Tibial nerve (tissue), 4 donors: ENCODE data around the gene BORCS6.

Source experiments
- CTCF ChIP-seq, 5 experiments: fragments of 200-600 bp in 3 of 5; fragments of 450-650 bp in 2 of 5; sonication (generic) in 3 of 5; IDR thresholded peaks; one replicate each; pipeline ENCODE4 v1.5.1; 2016 to 2019; ENCODE audit warnings: antibody characterized with exemption in 5 of 5, mild to moderate bottlenecking in 3 of 5, moderate library complexity in 2 of 5
- EP300 ChIP-seq, 2 donors: sonication (generic); formaldehyde crosslinking; IDR thresholded peaks; one replicate each; pipeline ENCODE4 v1.6.1; 2017; ENCODE audit warnings: antibody characterized with exemption in 2 of 2, mild to moderate bottlenecking in 1 of 2
- POLR2A ChIP-seq, 2 donors: fragments of 450-650 bp; IDR thresholded peaks; one replicate each; pipeline ENCODE4 v1.6.1; 2017; ENCODE audit warnings: antibody characterized with exemption in 2 of 2, mild to moderate bottlenecking in 2 of 2, moderate library complexity in 2 of 2

DNA sequence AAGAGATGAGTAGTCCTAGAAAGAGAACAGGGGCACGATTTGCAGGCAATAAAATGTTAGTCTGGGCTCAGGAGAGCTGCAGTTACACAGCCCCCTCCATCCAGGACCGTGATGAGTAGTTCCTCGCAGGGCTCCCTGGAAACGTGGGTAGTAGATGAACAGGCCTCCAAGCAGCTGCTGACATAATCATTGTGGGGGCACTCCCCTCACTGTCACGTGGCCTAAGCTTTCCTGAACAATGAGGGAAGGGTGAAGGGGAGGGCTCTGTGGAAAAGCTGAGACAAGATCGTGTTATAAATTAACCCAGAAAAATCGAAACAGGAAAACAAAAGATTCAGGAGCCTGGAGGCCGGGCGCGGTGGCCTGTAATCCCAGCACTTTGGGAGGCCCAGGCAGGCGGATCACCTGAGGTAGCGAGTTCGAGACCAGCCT is 36.4 kb downstream of the BORCS6 start:
- no peak for TF ChIP-seq CTCF (IDR thresholded peaks at IDR 0.05)
- peak; percentile 49 to 79 for TF ChIP-seq POLR2A (IDR thresholded peaks at IDR 0.05)
- TF ChIP-seq EP300 (IDR thresholded peaks at IDR 0.05), result peak; percentile 84 to 89
